Measurements from ENCODE around the gene PLVAP. TPM values are rescaled to one million over a fixed set of nuclear protein-coding genes. Genes with fewer than 3 reads are reported as not detected.
A peak's percentile ranks its signal among the peaks of the same experiment; 100 is the strongest.

PLVAP gene
- polyA plus RNA-seq, 2 of the 4 experiments (the other 2 are of a cell fraction) = not detected

DNA sequence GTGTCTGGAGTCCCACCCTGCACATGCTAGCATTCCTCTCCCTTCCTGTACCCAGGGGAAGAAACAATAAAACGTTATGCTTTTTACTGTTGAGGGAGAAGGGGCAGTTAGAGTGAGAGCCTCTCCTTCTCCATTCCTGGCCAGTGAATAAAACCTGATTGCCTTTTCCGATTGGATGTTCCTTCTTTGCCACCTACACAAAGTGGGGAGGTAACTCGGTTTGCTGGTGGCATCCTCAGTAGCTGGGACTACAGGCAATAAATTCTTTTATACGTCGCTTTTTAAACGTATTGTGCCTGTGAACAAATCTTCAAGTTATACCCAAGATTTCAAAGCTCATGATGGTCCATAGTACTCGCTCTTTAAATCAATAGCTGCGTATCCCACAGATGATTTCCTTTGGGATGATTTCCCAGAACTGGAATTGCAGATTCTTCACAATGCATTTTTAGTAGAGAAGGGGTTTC lies 42.0 kb upstream of the PLVAP start:
- TF ChIP-seq SMC3 (IDR thresholded peaks at IDR 0.05) = no peak
- TF ChIP-seq HOXB13 (CRISPR knock-in tag; IDR thresholded peaks at IDR 0.05; ENCODE audit: low read depth) = no peak
- TF ChIP-seq, protein P1, sequence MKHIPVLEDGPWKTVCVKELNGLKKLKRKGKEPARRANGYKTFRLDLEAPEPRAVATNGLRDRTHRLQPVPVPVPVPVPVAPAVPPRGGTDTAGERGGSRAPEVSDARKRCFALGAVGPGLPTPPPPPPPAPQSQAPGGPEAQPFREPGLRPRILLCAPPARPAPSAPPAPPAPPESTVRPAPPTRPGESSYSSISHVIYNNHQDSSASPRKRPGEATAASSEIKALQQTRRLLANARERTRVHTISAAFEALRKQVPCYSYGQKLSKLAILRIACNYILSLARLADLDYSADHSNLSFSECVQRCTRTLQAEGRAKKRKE (CRISPR knock-in tag; IDR thresholded peaks at IDR 0.05; ENCODE audit: low read depth) = no peak
- no peak for TF ChIP-seq EHF (CRISPR knock-in tag; IDR thresholded peaks at IDR 0.05)
- no peak for TF ChIP-seq EHMT2 (IDR thresholded peaks at IDR 0.05; ENCODE audit: low read depth)
- TF ChIP-seq MYC (IDR thresholded peaks at IDR 0.05; ENCODE audit: borderline replicate concordance, low read length) = no peak
- TF ChIP-seq MAZ (IDR thresholded peaks at IDR 0.05; ENCODE audit: borderline replicate concordance, low read depth, low read length) = no peak
- no peak for TF ChIP-seq CBX2 (IDR thresholded peaks at IDR 0.05; ENCODE audit: borderline replicate concordance, low read depth)
- TF ChIP-seq ZSCAN20 (CRISPR knock-in tag; IDR thresholded peaks at IDR 0.05) = no peak
- TF ChIP-seq MAFK (IDR thresholded peaks at IDR 0.05; ENCODE audit: partially characterized antibody) = no peak
- no peak for TF ChIP-seq PHF8 (IDR thresholded peaks at IDR 0.05; ENCODE audit: borderline replicate concordance, low read depth)
- no peak for TF ChIP-seq FOXS1 (CRISPR knock-in tag; IDR thresholded peaks at IDR 0.05)
- Histone ChIP-seq H3K9me3 (no peaks in the 10 kb centered on the region), H3K4me3 (peak overlapping the region; percentile 52), H3K4me1 (0 out of 3 replicates have a peak, but pooled peaks cover 4% of the 10 kb centered on the region), H3K4me2 (peak overlapping the region; percentile 73), H3K27ac (peak overlapping the region; percentile 72 to 90)
- under 1% methylated on average over 8 of the region's 8 CpGs for WGBS (ENCODE audit: missing lambda C conversion rate)
- FAIRE-seq (no peak), DNase-seq (ENCODE audit: low read depth in 1 of 2, low spot score in 1 of 2) (no peak), ATAC-seq (no peak)
- ChIA-PET CTCF (interaction anchor here (1.0 to 1.6 kb wide), 4 partner anchors 9 to 33 kb away, joined by 3 to 6 read pairs (median 6); partner anchors contain the start of genes CCDC194 and TMEM221), POLR2A (interaction anchor here (0.7 to 1.2 kb wide), 6 partner anchors 8 to 440 kb away, joined by 3 to 5 read pairs (median 3); partner anchors contain the start of genes GTPBP3, RPL18A and TMEM221)

DNA sequence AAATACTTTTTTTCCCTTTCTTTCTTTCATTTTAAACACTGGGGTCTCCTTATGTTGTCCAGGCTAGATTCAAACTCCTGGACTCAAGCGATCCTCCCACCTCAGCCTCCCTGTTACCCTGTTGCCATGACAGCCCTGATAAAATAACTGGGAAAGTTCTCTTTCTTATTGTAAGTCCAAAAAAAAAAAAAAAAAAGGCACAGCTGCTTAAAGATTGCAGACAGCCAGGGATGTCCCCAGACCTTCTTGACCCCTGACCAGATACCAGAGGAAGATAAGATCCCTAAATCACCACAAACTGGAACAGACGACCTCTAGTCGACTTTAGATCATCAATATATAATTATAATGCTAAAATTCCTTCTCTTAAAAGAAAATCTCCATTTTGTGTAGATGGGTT lies 41.6 kb upstream of the PLVAP start:
- no peak for ATAC-seq
- WGBS (ENCODE audit: missing lambda C conversion rate) = 62% methylated on average over 3 of the region's 3 CpGs
- POLR2A ChIA-PET = interaction anchor here (1.0 kb wide), 1 partner anchor 441 kb away, joined by 3 read pairs; the partner anchor contains the start of gene RPL18A
- no peak for FAIRE-seq
- no peak for DNase-seq (ENCODE audit: low read depth in 1 of 2, low spot score in 1 of 2)
- no peaks in the 10 kb centered on the region for H3K9me3 ChIP-seq
- CTCF ChIA-PET = interaction anchor here (1.4 kb wide), 1 partner anchor 10 kb away, joined by 3 read pairs; no protein-coding TSS in a partner anchor
- peak overlapping the region; percentile 73 for H3K4me2 ChIP-seq
- TF ChIP-seq EHF (CRISPR knock-in tag; IDR thresholded peaks at IDR 0.05) (no peak), PHF8 (IDR thresholded peaks at IDR 0.05; ENCODE audit: borderline replicate concordance, low read depth) (no peak), MYC (IDR thresholded peaks at IDR 0.05; ENCODE audit: borderline replicate concordance, low read length) (no peak), HDAC2 (IDR thresholded peaks at IDR 0.05) (no peak), KDM1A (IDR thresholded peaks at IDR 0.05; ENCODE audit: low read depth) (no peak), CBX8 (IDR thresholded peaks at IDR 0.05) (no peak), CHD4 (IDR thresholded peaks at IDR 0.05; ENCODE audit: borderline replicate concordance) (no peak), FOSL2 (IDR thresholded peaks at IDR 0.05) (no peak), FOSL2 (CRISPR knock-in tag; IDR thresholded peaks at IDR 0.05) (no peak)
- TF ChIP-seq, protein P2, sequence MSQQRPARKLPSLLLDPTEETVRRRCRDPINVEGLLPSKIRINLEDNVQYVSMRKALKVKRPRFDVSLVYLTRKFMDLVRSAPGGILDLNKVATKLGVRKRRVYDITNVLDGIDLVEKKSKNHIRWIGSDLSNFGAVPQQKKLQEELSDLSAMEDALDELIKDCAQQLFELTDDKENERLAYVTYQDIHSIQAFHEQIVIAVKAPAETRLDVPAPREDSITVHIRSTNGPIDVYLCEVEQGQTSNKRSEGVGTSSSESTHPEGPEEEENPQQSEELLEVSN (IDR thresholded peaks at IDR 0.05; ENCODE audit: borderline replicate concordance, low read depth) = no peak
- H3K4me3 ChIP-seq = peak overlapping the region; percentile 52; the same call in 2 of the 3 replicates
- peak overlapping the region; percentile 72 to 90 for H3K27ac ChIP-seq
- 0 out of 3 replicates have a peak, but pooled peaks cover 4% of the 10 kb centered on the region for H3K4me1 ChIP-seq

DNA sequence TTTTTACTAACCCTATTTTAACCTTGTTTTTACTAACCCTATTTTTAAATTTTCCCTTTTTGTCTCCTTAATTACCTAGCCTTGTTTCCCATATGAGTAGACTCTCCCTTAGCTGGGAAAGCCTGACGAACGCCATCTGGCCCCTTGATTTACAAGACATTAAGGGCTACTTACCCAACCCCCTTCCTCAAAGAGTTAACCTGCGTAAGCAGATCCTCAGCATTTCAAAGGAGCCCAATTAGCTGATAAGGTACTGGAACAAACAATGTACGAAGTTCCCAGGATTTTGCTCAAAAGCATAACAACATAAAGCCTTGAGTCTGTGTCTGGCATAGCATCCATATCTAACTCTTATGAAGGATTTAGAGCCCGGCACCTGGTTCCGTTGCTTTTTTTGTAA lies 38.0 kb upstream of the PLVAP start:
- no peak for FAIRE-seq

More for the DNA sequence above, 38.0 kb upstream of the PLVAP start:
- H3K27ac ChIP-seq = no peak overlapping the region
- ATAC-seq (no peak), DNase-seq (ENCODE audit: low read depth in 1 of 2, low spot score in 1 of 2) (no peak)
- TF ChIP-seq SREBF2 (IDR thresholded peaks at IDR 0.05) (no peak), CEBPB (IDR thresholded peaks at IDR 0.05) (no peak), RCOR1 (IDR thresholded peaks at IDR 0.05; ENCODE audit: low read depth, low read length) (no peak), BHLHE40 (IDR thresholded peaks at IDR 0.05; ENCODE audit: low read depth, low read length) (no peak), CBX2 (IDR thresholded peaks at IDR 0.05; ENCODE audit: borderline replicate concordance, low read depth) (no peak), ZNF302 (CRISPR knock-in tag; IDR thresholded peaks at IDR 0.05) (no peak), EHMT2 (IDR thresholded peaks at IDR 0.05; ENCODE audit: low read depth) (no peak), HOXB5 (CRISPR knock-in tag; IDR thresholded peaks at IDR 0.05) (no peak), GATA3 (IDR thresholded peaks at IDR 0.05; ENCODE audit: borderline replicate concordance) (no peak), RAD21 (conservative IDR thresholded peaks at IDR 0.05 in 1 of 2, IDR thresholded peaks at IDR 0.05 in 1 of 2) (no peak), RFX5 (IDR thresholded peaks at IDR 0.05) (no peak)
- TF ChIP-seq, protein P2 (IDR thresholded peaks at IDR 0.05; ENCODE audit: borderline replicate concordance, low read depth) = no peak
- TF ChIP-seq, protein P1 (CRISPR knock-in tag; IDR thresholded peaks at IDR 0.05; ENCODE audit: low read depth) = no peak
- no peak overlapping the region for H3K4me3 ChIP-seq
- 78% methylated on average over 6 of the region's 6 CpGs for WGBS (ENCODE audit: missing lambda C conversion rate)
- no peaks in the 10 kb centered on the region for H3K9me3 ChIP-seq
- ChIA-PET CTCF (no interaction called here), POLR2A (no interaction called here)
- no peak overlapping the region for H3K4me2 ChIP-seq
- H3K4me1 ChIP-seq = 0 out of 3 replicates have a peak, but pooled peaks cover 4% of the 10 kb centered on the region
